Renal cortical epithelial cell (primary cell): ENCODE results near the gene RPA1. TPM values are rescaled to one million over a fixed set of nuclear protein-coding genes. Genes with fewer than 3 reads are reported as not detected.
"Not testable (repeated sequence)": the region's sequence is repeated elsewhere in the genome, so short reads cannot be mapped to it uniquely, and the experiment has no call there.

Experiments used
- DNase-seq: peaks from one replicate; pipeline ENCODE4 v3.0.0-alpha.2; 2011; ENCODE audit warnings: low read depth
- total RNA-seq: library from RNA; depleted of rRNA; stranded (reverse); fragments of >200 nt; gene quantifications from 2 replicates; pipeline ENCODE4 v1.2.3, GENCODE V29; 2014

The RPA1 gene
- total RNA-seq: 26.6 and 59.5 TPM in 2 replicates

GRCh38 chr17:1829592-1830257 lies at the start of gene RPA1, which contains the start of gene SMYD4:
RPA1 (plus strand) TSS chr17:1830005; CDS start chr17:1830094, 89 bp downstream.
SMYD4 (minus strand) TSS chr17:1829902; CDS start chr17:1827994, 1,908 bp downstream.
- peak; percentile 64 for DNase-seq

- DNase-seq: no peak
Observed at GRCh38 chr17:1782171-1782567, 47.6 kb upstream of the RPA1 start.

- DNase-seq: no peak
Observed at GRCh38 chr17:1783271-1783670, 46.5 kb upstream of the RPA1 start.

GRCh38 chr17:1783834-1784611 lies 45.8 kb upstream of the RPA1 start:
- DNase-seq: peak; percentile 78

- DNase-seq: no peak
Observed at GRCh38 chr17:1785930-1786329, 43.9 kb upstream of the RPA1 start.

GRCh38 chr17:1786708-1787107 lies 43.1 kb upstream of the RPA1 start:
- DNase-seq: no peak

- DNase-seq: peak; percentile 93
Observed at GRCh38 chr17:1787301-1787902, 42.4 kb upstream of the RPA1 start.

- DNase-seq: no peak
Observed at GRCh38 chr17:1789936-1790335, 39.9 kb upstream of the RPA1 start.

- no peak for DNase-seq
Observed at GRCh38 chr17:1792495-1793446, 37.0 kb upstream of the RPA1 start.

GRCh38 chr17:1793447-1793806 lies 36.4 kb upstream of the RPA1 start:
- peak; percentile 41 for DNase-seq

GRCh38 chr17:1796800-1797199 lies 33.0 kb upstream of the RPA1 start:
- DNase-seq: no peak

- DNase-seq: no peak
Observed at GRCh38 chr17:1797323-1797722, 32.5 kb upstream of the RPA1 start.

GRCh38 chr17:1797846-1798245 lies 32.0 kb upstream of the RPA1 start:
- not testable (repeated sequence) for DNase-seq

- DNase-seq: no peak
Observed at GRCh38 chr17:1800240-1800639, 29.6 kb upstream of the RPA1 start.

GRCh38 chr17:1800712-1801111 lies 29.1 kb upstream of the RPA1 start:
- no peak for DNase-seq

GRCh38 chr17:1802429-1802828 lies 27.4 kb upstream of the RPA1 start:
- no peak for DNase-seq

- DNase-seq: no peak
Observed at GRCh38 chr17:1803280-1803679, 26.5 kb upstream of the RPA1 start.

- no peak for DNase-seq
Observed at GRCh38 chr17:1807890-1808289, 21.9 kb upstream of the RPA1 start.

GRCh38 chr17:1808644-1809043 lies 21.2 kb upstream of the RPA1 start:
- DNase-seq: no peak

- not testable (repeated sequence) for DNase-seq
Observed at GRCh38 chr17:1809815-1810214, 20.0 kb upstream of the RPA1 start.

- no peak for DNase-seq
Observed at GRCh38 chr17:1810450-1811103, 19.2 kb upstream of the RPA1 start.
